Neural progenitor cell (in vitro differentiated cells): Measurements from ENCODE around the gene KCNK10. TPM values are rescaled to one million over a fixed set of nuclear protein-coding genes. Genes with fewer than 3 reads are reported as not detected.

ENCODE experiments used
- DNase-seq: peaks from one replicate; pipeline ENCODE4 v3.0.0-alpha.2; 2016; ENCODE audit warnings: low spot score
- H2AFZ ChIP-seq: fragments of 200-600 bp; sonication (generic); replicated peaks from 2 replicates; pipeline ENCODE4 v1.6.1; 2016; ENCODE audit warnings: antibody characterized with exemption
- H3F3A ChIP-seq: fragments of 200-600 bp; sonication (generic); 2 replicates; pipeline ENCODE4 v1.6.1; 2016; ENCODE audit warnings: antibody characterized with exemption, low read depth
- H3K27ac ChIP-seq: fragments of 200-600 bp; sonication (generic); 2 replicates; pipeline ENCODE4 v1.5.1; 2016; ENCODE audit warnings: mild to moderate bottlenecking
- H3K27me3 ChIP-seq: fragments of 200-600 bp; sonication (generic); 2 replicates; pipeline ENCODE4 v1.6.1; 2016; ENCODE audit warnings: mild to moderate bottlenecking, moderate library complexity
- H3K36me3 ChIP-seq: fragments of 200-600 bp; sonication (generic); 2 replicates; pipeline ENCODE4 v1.5.1; 2016
- H3K4me1 ChIP-seq: fragments of 200-600 bp; sonication (generic); 2 replicates; pipeline ENCODE4 v1.6.1; 2016; ENCODE audit warnings: mixed run types
- H3K4me2 ChIP-seq: fragments of 200-600 bp; sonication (generic); 2 replicates; pipeline ENCODE4 v1.6.1; 2016
- H3K4me3 ChIP-seq: fragments of 200-600 bp; sonication (generic); 2 replicates; pipeline ENCODE4 v1.5.1; 2016
- H3K79me2 ChIP-seq: fragments of 200-600 bp; sonication (generic); 2 replicates; pipeline ENCODE4 v1.6.1; 2016; ENCODE audit warnings: low read depth
- H3K9ac ChIP-seq: fragments of 200-600 bp; sonication (generic); 2 replicates; pipeline ENCODE4 v1.6.1; 2016
- H3K9me3 ChIP-seq: fragments of 200-600 bp; sonication (generic); 2 replicates; pipeline ENCODE4 v1.5.1; 2016; ENCODE audit warnings: low read depth
- H4K20me1 ChIP-seq: fragments of 200-600 bp; sonication (generic); 2 replicates; pipeline ENCODE4 v1.6.1; 2016; ENCODE audit warnings: low read depth
- H3K27ac Mint-ChIP-seq: 3 replicates; pipeline ENCODE4 v1.8.0; 2021; ENCODE audit warnings: mixed read lengths
- H3K27me3 Mint-ChIP-seq: 2 replicates; pipeline ENCODE4 v1.8.0; 2022; ENCODE audit warnings: low read depth, mild to moderate bottlenecking, inconsistent platforms, moderate library complexity, mixed read lengths; ENCODE audit not compliant: insufficient read depth
- H3K36me3 Mint-ChIP-seq: 3 replicates; pipeline ENCODE4 v1.8.0; 2021; ENCODE audit warnings: mixed read lengths
- H3K4me1 Mint-ChIP-seq: 3 replicates; pipeline ENCODE4 v1.8.0; 2021; ENCODE audit warnings: mixed read lengths
- H3K4me3 Mint-ChIP-seq: 3 replicates; pipeline ENCODE4 v1.8.0; 2021; ENCODE audit warnings: mild to moderate bottlenecking, moderate library complexity, mixed read lengths
- H3K9me3 Mint-ChIP-seq: 3 replicates; pipeline ENCODE4 v1.8.0; 2020; ENCODE audit warnings: mixed read lengths
- CTCF ChIP-seq: fragments of 200-600 bp; sonication (generic); IDR thresholded peaks from 2 replicates; pipeline ENCODE4 v1.5.1; 2017; ENCODE audit warnings: antibody characterized with exemption, mild to moderate bottlenecking
- EZH2 ChIP-seq: fragments of 200-600 bp; sonication (generic); IDR thresholded peaks from 2 replicates; pipeline ENCODE4 v1.6.1; 2017; ENCODE audit warnings: antibody characterized with exemption, mild to moderate bottlenecking, moderate library complexity
- EZH2phosphoT487 ChIP-seq: fragments of 200-600 bp; sonication (generic); IDR thresholded peaks from 2 replicates; pipeline ENCODE4 v1.6.1; 2017; ENCODE audit warnings: antibody characterized with exemption
- total RNA-seq: library from RNA; depleted of rRNA; stranded (reverse); fragments of >200 nt; gene quantifications from 2 replicates; pipeline ENCODE4 v1.2.3, GENCODE V29; 2015; ENCODE audit warnings: low replicate concordance

The KCNK10 gene
- total RNA-seq, 1 donor from 2014 or later = 6.9 TPM

- DNase-seq = no peak
- TF ChIP-seq CTCF (no peak), EZH2phosphoT487 (no peak), EZH2 (no peak)
- H3K9me3 ChIP-seq = no peaks in the 10 kb centered on the region
- H3K27ac ChIP-seq = no peak overlapping the region
- no peak overlapping the region for H3K4me3 ChIP-seq
- no peaks in the 10 kb centered on the region for H3K27me3 ChIP-seq
- Mint-ChIP-seq H3K27me3 (no peaks in the 10 kb centered on the region), H3K36me3 (peaks cover 8% of the 10 kb centered on the region), H3K4me1 (peaks cover 24% of the 10 kb centered on the region), H3K27ac (no peak overlapping the region), H3K4me3 (no peak overlapping the region), H3K9me3 (no peaks in the 10 kb centered on the region)
- no peak overlapping the region for H3K4me2 ChIP-seq
- no peaks in the 10 kb centered on the region for H4K20me1 ChIP-seq
- no peaks in the 10 kb centered on the region for H3K36me3 ChIP-seq
- no peak overlapping the region for H2AFZ ChIP-seq
- H3K4me1 ChIP-seq = peaks cover 15% of the 10 kb centered on the region
- H3K9ac ChIP-seq = no peak overlapping the region
- H3K79me2 ChIP-seq = no peaks in the 10 kb centered on the region
- no peaks in the 10 kb centered on the region for H3F3A ChIP-seq
Observed at GRCh38 chr14:88184956-88185355, 138.1 kb downstream of the KCNK10 start.

DNA sequence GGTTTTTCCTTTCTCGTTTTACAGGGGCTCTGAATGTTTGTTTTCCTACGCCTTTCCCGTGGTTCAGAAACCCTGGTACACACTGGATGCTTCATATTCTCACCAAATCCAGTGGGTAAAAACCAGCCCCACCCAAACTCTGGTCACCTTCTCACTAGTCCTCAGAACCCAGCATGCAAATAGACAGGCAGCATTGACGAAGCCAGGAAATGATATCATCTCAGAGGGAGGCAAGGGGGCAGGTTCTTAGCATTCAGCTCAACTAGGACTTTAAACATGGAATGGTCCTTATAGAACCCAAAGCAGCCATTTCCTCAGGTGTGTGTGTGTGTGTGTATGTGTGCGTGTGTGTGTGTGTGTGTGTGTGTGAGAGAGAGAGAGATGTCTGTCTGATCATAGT is 142.0 kb downstream of the KCNK10 start:
- Histone ChIP-seq H3K9me3 (no peaks in the 10 kb centered on the region), H3K4me3 (no peak overlapping the region), H2AFZ (no peak overlapping the region), H3K9ac (no peak overlapping the region), H3F3A (no peaks in the 10 kb centered on the region), H3K27me3 (no peaks in the 10 kb centered on the region), H3K79me2 (no peaks in the 10 kb centered on the region), H3K4me2 (no peak overlapping the region), H4K20me1 (no peaks in the 10 kb centered on the region), H3K4me1 (peaks cover 4% of the 10 kb centered on the region), H3K36me3 (no peaks in the 10 kb centered on the region), H3K27ac (no peak overlapping the region)
- no peak for DNase-seq
- no peak overlapping the region for H3K27ac Mint-ChIP-seq
- no peak for TF ChIP-seq EZH2
- no peak for TF ChIP-seq CTCF
- TF ChIP-seq EZH2phosphoT487 = no peak
- peaks cover 12% of the 10 kb centered on the region for H3K4me1 Mint-ChIP-seq
- H3K4me3 Mint-ChIP-seq = no peak overlapping the region
- H3K27me3 Mint-ChIP-seq = no peaks in the 10 kb centered on the region
- no peaks in the 10 kb centered on the region for H3K9me3 Mint-ChIP-seq
- peaks cover 5% of the 10 kb centered on the region for H3K36me3 Mint-ChIP-seq

- H4K20me1 ChIP-seq = no peaks in the 10 kb centered on the region
- Mint-ChIP-seq H3K27ac (no peak overlapping the region), H3K27me3 (no peaks in the 10 kb centered on the region), H3K9me3 (no peaks in the 10 kb centered on the region), H3K4me1 (peaks cover 12% of the 10 kb centered on the region), H3K4me3 (no peak overlapping the region), H3K36me3 (peaks cover 2% of the 10 kb centered on the region)
- H3K9me3 ChIP-seq = no peaks in the 10 kb centered on the region
- H3K36me3 ChIP-seq = no peaks in the 10 kb centered on the region
- H3K27ac ChIP-seq = no peak overlapping the region
- TF ChIP-seq EZH2 (no peak), CTCF (no peak), EZH2phosphoT487 (no peak)
- DNase-seq = no peak
- H3K4me1 ChIP-seq = peaks cover 4% of the 10 kb centered on the region
- H3K4me2 ChIP-seq = no peak overlapping the region
- no peaks in the 10 kb centered on the region for H3F3A ChIP-seq
- H3K9ac ChIP-seq = no peak overlapping the region
- no peak overlapping the region for H2AFZ ChIP-seq
- H3K4me3 ChIP-seq = no peak overlapping the region
- H3K79me2 ChIP-seq = no peaks in the 10 kb centered on the region
- no peaks in the 10 kb centered on the region for H3K27me3 ChIP-seq
Observed at GRCh38 chr14:88179716-88180115, 143.4 kb downstream of the KCNK10 start.

DNA sequence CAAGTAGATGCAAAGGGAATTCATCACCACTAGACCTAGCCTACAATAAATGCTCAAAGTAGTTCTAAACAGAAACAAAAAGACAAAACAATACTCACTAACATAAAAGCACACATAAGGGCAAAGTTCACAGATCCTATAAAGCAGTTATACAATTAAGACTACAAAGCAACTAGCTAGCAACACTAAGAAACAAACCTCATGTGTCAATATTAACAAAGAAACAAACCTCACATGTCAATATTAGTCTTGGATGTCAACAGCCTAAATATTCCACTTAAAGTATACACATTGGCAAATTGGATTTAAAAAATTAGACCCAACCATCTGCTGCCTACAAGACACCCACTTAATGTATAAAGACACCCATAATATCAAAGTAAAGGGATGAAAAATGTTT is 152.7 kb downstream of the KCNK10 start:
- H3K27me3 ChIP-seq = peaks cover 5% of the 10 kb centered on the region
- peaks cover 19% of the 10 kb centered on the region for H3K9me3 Mint-ChIP-seq
- no peaks in the 10 kb centered on the region for H3K36me3 Mint-ChIP-seq
- no peaks in the 10 kb centered on the region for H3K79me2 ChIP-seq
- H3K36me3 ChIP-seq = no peaks in the 10 kb centered on the region
- no peak overlapping the region for H3K4me2 ChIP-seq
- H3K27ac ChIP-seq = no peak overlapping the region
- H3K4me3 ChIP-seq = no peak overlapping the region
- no peak for TF ChIP-seq EZH2phosphoT487
- TF ChIP-seq EZH2 = no peak
- TF ChIP-seq CTCF = no peak
- H3K4me1 Mint-ChIP-seq = no peaks in the 10 kb centered on the region
- no peaks in the 10 kb centered on the region for H4K20me1 ChIP-seq
- no peak overlapping the region for H3K9ac ChIP-seq
- no peaks in the 10 kb centered on the region for H3K9me3 ChIP-seq
- H3K4me3 Mint-ChIP-seq = no peak overlapping the region
- no peaks in the 10 kb centered on the region for H3F3A ChIP-seq
- no peak overlapping the region for H2AFZ ChIP-seq
- no peaks in the 10 kb centered on the region for H3K27me3 Mint-ChIP-seq
- H3K27ac Mint-ChIP-seq = no peak overlapping the region
- DNase-seq = no peak
- H3K4me1 ChIP-seq = no peaks in the 10 kb centered on the region
